ENCODE results near the gene PIP4K2A.
"Not testable (repeated sequence)": the region's sequence is repeated elsewhere in the genome, so short reads cannot be mapped to it uniquely, and the experiment has no call there.

PIP4K2A gene

GRCh38 chr10:22714479-22715289 lies at the start of gene PIP4K2A:
Gene PIP4K2A, minus strand, starts transcription at chr10:22714578. Its CDS starts 252 bp downstream, at chr10:22714326.
- peaks cover 13% of the 10 kb centered on the region for H3K4me1 ChIP-seq
- H3K36me3 ChIP-seq (replicated peaks), result no peaks in the 10 kb centered on the region
- H3K9me3 ChIP-seq, result no peaks in the 10 kb centered on the region
- peak; percentile 50 to 79 for DNase-seq (ENCODE audit: low spot score in 2 of 2)
- in situ Hi-C loops (cut with MboI; ENCODE audit: low sequenced_read_pairs), result no loop called here
- no peaks in the 10 kb centered on the region for H3K27me3 ChIP-seq (ENCODE audit: low read depth)
- H3K4me3 ChIP-seq, result peak within 1 kb of the TSS; percentile 76

- Histone ChIP-seq H3K9me3 (no peaks in the 10 kb centered on the region), H3K4me1 (no peaks in the 10 kb centered on the region), H3K36me3 (replicated peaks) (no peaks in the 10 kb centered on the region), H3K4me3 (no peak overlapping the region), H3K27me3 (ENCODE audit: low read depth) (no peaks in the 10 kb centered on the region)
- DNase-seq (ENCODE audit: low spot score in 2 of 2), result no peak
- in situ Hi-C loops (cut with MboI; ENCODE audit: low sequenced_read_pairs), result no loop called here
Measured at GRCh38 chr10:22761569-22762220, 47.3 kb upstream of the PIP4K2A start.

- no peak overlapping the region for H3K4me3 ChIP-seq
- in situ Hi-C loops (cut with MboI; ENCODE audit: low sequenced_read_pairs), result no loop called here
- no peaks in the 10 kb centered on the region for H3K4me1 ChIP-seq
Measured at GRCh38 chr10:22760025-22760424, 45.6 kb upstream of the PIP4K2A start.

GRCh38 chr10:22758867-22759266 lies 44.5 kb upstream of the PIP4K2A start:
- Histone ChIP-seq H3K9me3 (no peaks in the 10 kb centered on the region), H3K4me3 (no peak overlapping the region), H3K4me1 (no peaks in the 10 kb centered on the region), H3K27me3 (ENCODE audit: low read depth) (no peaks in the 10 kb centered on the region), H3K36me3 (replicated peaks) (no peaks in the 10 kb centered on the region)
- no peak for DNase-seq (ENCODE audit: low spot score in 2 of 2)
- in situ Hi-C loops (cut with MboI; ENCODE audit: low sequenced_read_pairs), result no loop called here

More at GRCh38 chr10:22760025-22760424, 45.6 kb upstream of the PIP4K2A start:
- H3K9me3 ChIP-seq, result no peaks in the 10 kb centered on the region
- no peaks in the 10 kb centered on the region for H3K36me3 ChIP-seq (replicated peaks)
- no peak for DNase-seq (ENCODE audit: low spot score in 2 of 2)
- H3K27me3 ChIP-seq (ENCODE audit: low read depth), result no peaks in the 10 kb centered on the region

- Histone ChIP-seq H3K27me3 (ENCODE audit: low read depth) (no peaks in the 10 kb centered on the region), H3K36me3 (replicated peaks) (no peaks in the 10 kb centered on the region), H3K9me3 (no peaks in the 10 kb centered on the region), H3K4me3 (no peak overlapping the region), H3K4me1 (no peaks in the 10 kb centered on the region)
- no peak for DNase-seq (ENCODE audit: low spot score in 2 of 2)
- in situ Hi-C loops (cut with MboI; ENCODE audit: low sequenced_read_pairs), result no loop called here
Measured at GRCh38 chr10:22754296-22754695, 39.9 kb upstream of the PIP4K2A start.

- no peaks in the 10 kb centered on the region for H3K27me3 ChIP-seq (ENCODE audit: low read depth)
- no peaks in the 10 kb centered on the region for H3K4me1 ChIP-seq
- no peak overlapping the region for H3K4me3 ChIP-seq
- DNase-seq (ENCODE audit: low spot score in 2 of 2), result no peak
- no peaks in the 10 kb centered on the region for H3K9me3 ChIP-seq
- in situ Hi-C loops (cut with MboI; ENCODE audit: low sequenced_read_pairs), result no loop called here
- no peaks in the 10 kb centered on the region for H3K36me3 ChIP-seq (replicated peaks)
Measured at GRCh38 chr10:22753786-22754185, 39.4 kb upstream of the PIP4K2A start.

- no peaks in the 10 kb centered on the region for H3K9me3 ChIP-seq
- in situ Hi-C loops (cut with MboI; ENCODE audit: low sequenced_read_pairs), result no loop called here
Measured at GRCh38 chr10:22752272-22752889, 38.0 kb upstream of the PIP4K2A start.

GRCh38 chr10:22750131-22750530 lies 35.8 kb upstream of the PIP4K2A start:
- no peaks in the 10 kb centered on the region for H3K4me1 ChIP-seq
- DNase-seq (ENCODE audit: low spot score in 2 of 2), result no peak
- no peaks in the 10 kb centered on the region for H3K9me3 ChIP-seq
- H3K27me3 ChIP-seq (ENCODE audit: low read depth), result no peaks in the 10 kb centered on the region
- no peak overlapping the region for H3K4me3 ChIP-seq
- H3K36me3 ChIP-seq (replicated peaks), result no peaks in the 10 kb centered on the region
- in situ Hi-C loops (cut with MboI; ENCODE audit: low sequenced_read_pairs), result no loop called here

More at GRCh38 chr10:22752272-22752889, 38.0 kb upstream of the PIP4K2A start:
- H3K4me3 ChIP-seq, result no peak overlapping the region
- no peaks in the 10 kb centered on the region for H3K36me3 ChIP-seq (replicated peaks)
- DNase-seq (ENCODE audit: low spot score in 2 of 2), result no peak
- no peaks in the 10 kb centered on the region for H3K27me3 ChIP-seq (ENCODE audit: low read depth)
- H3K4me1 ChIP-seq, result no peaks in the 10 kb centered on the region

- H3K9me3 ChIP-seq; H3K36me3 ChIP-seq (replicated peaks); DNase-seq (ENCODE audit: low spot score in 2 of 2); H3K27me3 ChIP-seq (ENCODE audit: low read depth); H3K4me1 ChIP-seq; H3K4me3 ChIP-seq; in situ Hi-C loops (cut with MboI; ENCODE audit: low sequenced_read_pairs): not testable (repeated sequence)
Measured at GRCh38 chr10:22744858-22745257, 30.5 kb upstream of the PIP4K2A start.

- in situ Hi-C loops (cut with MboI; ENCODE audit: low sequenced_read_pairs), result no loop called here
- DNase-seq (ENCODE audit: low spot score in 2 of 2), result no peak
- Histone ChIP-seq H3K27me3 (ENCODE audit: low read depth) (no peaks in the 10 kb centered on the region), H3K9me3 (no peaks in the 10 kb centered on the region), H3K36me3 (replicated peaks) (no peaks in the 10 kb centered on the region), H3K4me1 (no peaks in the 10 kb centered on the region), H3K4me3 (no peak overlapping the region)
Measured at GRCh38 chr10:22742678-22743077, 28.3 kb upstream of the PIP4K2A start.

- H3K4me1 ChIP-seq; H3K27me3 ChIP-seq (ENCODE audit: low read depth); DNase-seq (ENCODE audit: low spot score in 2 of 2); H3K36me3 ChIP-seq (replicated peaks); in situ Hi-C loops (cut with MboI; ENCODE audit: low sequenced_read_pairs); H3K9me3 ChIP-seq; H3K4me3 ChIP-seq: not testable (repeated sequence)
Measured at GRCh38 chr10:22741631-22742030, 27.3 kb upstream of the PIP4K2A start.

GRCh38 chr10:22740180-22740579 lies 25.8 kb upstream of the PIP4K2A start:
- Histone ChIP-seq H3K4me3 (no peak overlapping the region), H3K9me3 (no peaks in the 10 kb centered on the region), H3K36me3 (replicated peaks) (no peaks in the 10 kb centered on the region), H3K4me1 (no peaks in the 10 kb centered on the region), H3K27me3 (ENCODE audit: low read depth) (no peaks in the 10 kb centered on the region)
- in situ Hi-C loops (cut with MboI; ENCODE audit: low sequenced_read_pairs), result no loop called here
- no peak for DNase-seq (ENCODE audit: low spot score in 2 of 2)

GRCh38 chr10:22737587-22737986 lies 23.2 kb upstream of the PIP4K2A start:
- in situ Hi-C loops (cut with MboI; ENCODE audit: low sequenced_read_pairs), result no loop called here
- Histone ChIP-seq H3K4me1 (no peaks in the 10 kb centered on the region), H3K36me3 (replicated peaks) (no peaks in the 10 kb centered on the region), H3K9me3 (no peaks in the 10 kb centered on the region), H3K27me3 (ENCODE audit: low read depth) (no peaks in the 10 kb centered on the region), H3K4me3 (no peak overlapping the region)
- no peak for DNase-seq (ENCODE audit: low spot score in 2 of 2)

- H3K9me3 ChIP-seq, result no peaks in the 10 kb centered on the region
- no peaks in the 10 kb centered on the region for H3K36me3 ChIP-seq (replicated peaks)
- in situ Hi-C loops (cut with MboI; ENCODE audit: low sequenced_read_pairs), result no loop called here
- H3K4me1 ChIP-seq, result no peaks in the 10 kb centered on the region
- H3K27me3 ChIP-seq (ENCODE audit: low read depth), result no peaks in the 10 kb centered on the region
- H3K4me3 ChIP-seq, result no peak overlapping the region
- no peak for DNase-seq (ENCODE audit: low spot score in 2 of 2)
Measured at GRCh38 chr10:22736134-22736533, 21.8 kb upstream of the PIP4K2A start.

All from HAP-1 (cell line).